Measurements from ENCODE around the gene SAMHD1.
A peak's percentile ranks its signal among the peaks of the same experiment; 100 is the strongest.
"Not testable (repeated sequence)": the region's sequence is repeated elsewhere in the genome, so short reads cannot be mapped to it uniquely, and the experiment has no call there.

SAMHD1 gene

DNA sequence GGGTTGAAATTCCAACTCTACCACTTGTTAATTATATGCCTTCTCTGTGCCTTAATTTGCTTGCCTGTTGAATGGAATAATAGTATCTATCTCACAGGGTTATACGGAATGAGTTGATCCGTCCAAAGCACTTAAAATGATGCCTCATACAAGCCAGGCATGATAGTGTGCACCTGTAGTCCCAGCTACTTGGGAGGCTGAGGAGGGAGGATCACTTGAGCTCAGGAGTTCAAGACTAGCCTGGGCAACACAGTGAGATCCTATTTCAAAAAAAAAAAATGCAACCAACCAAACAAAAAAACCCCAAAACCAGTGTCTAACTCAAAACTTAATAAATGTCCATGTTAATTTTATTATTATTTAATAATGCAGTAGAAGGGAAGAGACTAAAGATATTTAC is 35.3 kb downstream of the SAMHD1 start:
- no peak for DNase-seq (ENCODE audit: low spot score)

DNA sequence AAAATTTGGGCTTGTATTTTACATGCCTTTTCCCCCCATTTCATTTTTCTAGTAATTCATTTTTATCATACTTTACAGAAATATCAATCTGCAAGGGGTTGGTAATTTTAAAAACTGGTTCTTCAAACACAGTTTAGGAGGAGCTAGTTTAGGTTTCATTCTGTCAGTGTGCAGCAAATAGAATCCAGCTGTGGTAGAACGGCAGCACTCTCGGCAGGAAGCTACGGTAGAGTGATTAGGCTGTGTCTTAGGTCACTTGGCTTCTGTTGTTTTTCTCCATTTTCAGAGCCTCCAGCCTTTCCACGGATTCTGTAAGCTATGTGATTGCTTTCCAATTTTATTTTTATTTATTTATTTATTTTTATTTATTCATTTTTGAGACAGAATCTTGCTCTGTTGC is 42.9 kb downstream of the SAMHD1 start:
- peak; percentile 25 for DNase-seq (ENCODE audit: low spot score)

DNA sequence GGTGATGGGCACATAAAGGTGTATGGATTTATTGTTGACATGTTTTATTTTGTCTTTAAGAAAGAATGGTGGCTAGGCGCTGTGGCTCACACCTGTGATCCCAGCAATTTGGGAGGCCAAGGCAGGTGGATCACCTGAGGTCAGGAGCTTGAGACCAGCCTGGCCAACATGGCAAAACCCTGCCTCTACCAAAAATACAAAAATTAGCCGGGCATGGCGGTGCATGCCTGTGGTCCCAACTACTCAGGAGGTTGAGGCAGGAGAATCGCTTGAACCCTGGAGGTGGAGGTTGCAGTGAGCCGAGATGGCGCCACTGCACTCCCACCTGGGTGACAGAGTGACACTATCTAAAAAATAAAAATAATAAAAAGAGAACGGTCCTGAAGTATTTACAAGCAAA is 45.4 kb downstream of the SAMHD1 start:
- DNase-seq (ENCODE audit: low spot score), result not testable (repeated sequence)

DNA sequence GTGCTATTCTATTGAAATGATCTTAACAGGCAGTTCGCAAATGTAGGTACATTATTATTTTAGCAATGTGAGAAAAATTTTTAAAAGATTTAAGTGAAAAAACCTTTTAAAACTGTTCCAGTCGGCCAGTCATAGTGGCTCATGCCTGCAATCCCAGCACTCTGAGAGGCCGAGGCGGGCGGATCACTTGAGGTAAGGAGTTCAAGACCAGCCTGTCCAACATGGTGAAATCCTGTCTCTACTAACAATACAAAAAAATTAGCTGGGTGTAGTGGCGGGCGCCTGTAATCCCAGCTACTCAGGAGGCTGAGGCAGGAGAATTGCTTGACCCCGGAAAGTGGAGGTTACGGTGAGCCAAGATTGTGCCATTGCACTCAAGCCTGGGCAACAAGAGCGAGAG is 45.9 kb downstream of the SAMHD1 start:
- DNase-seq (ENCODE audit: low spot score), result not testable (repeated sequence)

DNA sequence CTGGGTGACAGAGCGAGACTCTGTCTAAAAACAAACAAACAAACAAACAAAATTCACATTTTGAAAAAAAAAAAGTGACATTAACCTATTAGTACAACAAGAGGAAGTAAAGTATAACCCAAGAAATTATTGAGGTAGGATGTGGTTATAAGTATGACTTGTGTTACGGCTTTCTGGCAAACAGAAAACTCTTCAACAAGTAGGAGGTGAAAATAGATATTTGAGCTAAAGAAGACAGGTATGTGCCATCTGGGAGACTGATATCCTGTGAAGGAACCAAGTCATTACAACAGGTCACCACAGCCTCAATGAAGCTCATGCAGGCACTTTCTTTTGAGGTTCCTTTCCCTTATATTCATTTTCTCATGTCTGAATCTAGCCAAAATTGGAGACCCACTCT is 46.8 kb downstream of the SAMHD1 start:
- DNase-seq (ENCODE audit: low spot score), result no peak

DNA sequence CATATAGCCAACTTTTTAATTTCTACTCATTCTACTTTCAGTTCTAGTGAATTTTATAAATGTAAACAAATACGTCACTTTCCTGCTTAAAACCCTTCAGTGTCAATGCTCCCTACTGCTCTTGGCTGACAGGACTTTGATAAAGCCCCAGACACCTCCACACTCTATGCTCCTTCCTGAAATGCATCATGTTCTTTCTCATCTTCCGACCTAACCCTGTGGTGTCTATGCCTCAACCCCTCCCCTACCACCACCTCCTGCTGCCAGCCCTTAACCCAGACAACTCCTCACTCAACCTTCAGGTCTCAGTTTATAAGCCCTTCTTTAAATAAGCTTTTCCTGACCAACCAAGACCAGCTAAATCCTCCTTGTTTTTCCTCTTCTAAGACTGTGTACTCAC is 56.5 kb downstream of the SAMHD1 start:
- no peak for DNase-seq (ENCODE audit: low spot score)

DNA sequence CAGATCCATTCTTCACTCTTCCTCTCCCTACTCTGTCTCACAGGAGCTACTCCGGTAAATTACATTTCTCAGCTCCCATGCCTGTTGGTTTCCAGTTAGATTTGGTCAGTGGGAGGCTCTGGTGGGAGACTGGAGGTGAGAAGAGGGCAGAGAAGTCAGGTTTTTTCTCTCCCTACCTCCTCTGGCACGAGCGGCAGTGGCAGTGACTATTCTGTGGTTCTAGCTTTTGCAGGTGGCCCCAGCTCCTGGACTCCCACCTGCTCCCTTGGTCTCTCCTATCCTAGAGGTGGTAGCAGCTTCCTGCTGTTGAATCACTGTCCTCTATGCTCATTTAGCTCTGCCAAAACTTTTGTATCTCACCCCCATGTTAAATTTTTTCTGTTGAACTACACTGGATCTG is 57.7 kb downstream of the SAMHD1 start:
- no peak for DNase-seq (ENCODE audit: low spot score)

DNA sequence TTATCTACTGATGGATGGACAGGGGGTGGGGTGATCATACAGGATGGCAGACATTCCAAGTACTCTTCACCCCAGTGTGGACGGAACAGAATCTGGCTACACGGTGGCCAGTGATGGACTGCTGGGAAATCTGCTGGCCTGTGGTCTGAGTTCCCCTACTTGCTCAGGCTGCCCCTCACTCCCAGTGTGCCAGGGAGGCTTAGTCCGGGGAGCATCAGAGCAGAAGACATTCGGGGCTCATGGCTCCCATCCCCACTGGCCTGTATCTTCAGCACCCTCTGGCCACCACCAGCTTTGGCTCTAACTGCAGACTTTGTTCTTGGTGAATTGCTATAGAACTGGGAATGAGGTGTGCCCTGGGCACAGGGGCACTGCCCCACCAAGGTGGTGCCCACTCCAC is 60.3 kb downstream of the SAMHD1 start:
- DNase-seq (ENCODE audit: low spot score), result no peak

DNA sequence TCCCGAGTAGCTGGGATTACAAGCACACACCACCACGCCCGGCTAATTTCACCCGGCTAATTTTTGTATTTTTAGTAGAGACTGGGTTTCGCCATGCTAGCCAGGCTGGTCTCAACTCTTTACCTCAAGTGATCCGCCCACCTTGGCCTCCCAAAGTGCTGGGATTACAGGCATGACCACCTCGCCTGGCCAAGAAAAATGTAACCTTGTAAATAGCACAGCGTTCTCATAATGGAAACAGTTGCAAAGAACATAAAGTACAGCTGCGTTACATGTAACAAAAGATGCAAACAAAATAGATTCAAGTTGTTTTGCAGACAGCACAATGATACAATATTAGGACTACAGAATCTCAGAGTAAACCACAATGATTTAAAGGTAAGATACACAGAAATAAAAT is 60.9 kb downstream of the SAMHD1 start:
- DNase-seq (ENCODE audit: low spot score), result no peak

DNA sequence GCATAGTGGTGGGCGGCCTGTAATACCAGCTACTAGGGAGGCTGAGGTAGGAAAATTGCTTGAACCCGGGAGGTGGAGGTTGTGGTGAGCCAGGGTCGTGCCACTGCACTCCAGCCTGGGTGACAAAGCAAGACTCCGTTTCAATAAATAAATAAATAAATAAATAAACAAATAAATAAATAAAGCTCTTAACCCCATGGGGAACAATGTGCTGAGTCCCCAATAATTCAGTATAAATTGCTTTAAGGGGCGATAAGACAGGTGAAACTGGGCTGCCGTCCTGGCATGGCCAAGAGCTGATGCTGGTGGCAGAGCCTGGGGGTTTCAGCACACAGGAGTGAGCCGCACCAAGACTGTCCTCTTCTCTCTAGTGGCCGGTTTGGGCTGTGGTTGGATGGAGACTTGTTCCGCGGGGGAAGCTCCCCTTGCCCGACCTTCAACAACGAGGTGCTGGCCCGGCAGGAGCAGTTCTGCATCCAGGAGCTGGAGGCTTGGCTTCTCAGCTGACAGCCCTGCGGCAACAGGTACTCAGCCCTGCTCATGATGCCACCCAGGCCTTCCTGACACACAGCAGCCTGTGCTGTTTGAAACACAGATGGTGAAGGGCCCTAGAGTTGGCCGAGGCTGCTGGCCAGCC is 62.5 kb downstream of the SAMHD1 start:
- DNase-seq (ENCODE audit: low spot score), result no peak

DNA sequence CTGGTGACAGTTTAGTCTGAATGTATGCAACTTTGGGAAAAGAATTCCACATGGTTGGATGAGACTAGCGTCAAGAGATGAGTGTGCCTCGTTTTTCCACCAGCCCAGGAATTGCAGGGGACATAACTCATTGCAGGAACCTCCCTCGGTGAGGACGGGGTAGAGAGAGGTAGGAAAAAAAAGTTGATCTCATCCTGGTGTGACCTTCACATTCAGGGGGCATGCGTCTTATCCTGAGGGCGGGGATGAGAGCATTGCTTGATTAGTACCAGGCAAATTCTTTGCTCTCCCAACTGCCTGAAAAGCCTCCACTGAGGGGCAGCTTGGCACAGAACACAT is 63.8 kb downstream of the SAMHD1 start:
- peak; percentile 39 for DNase-seq (ENCODE audit: low spot score)

DNA sequence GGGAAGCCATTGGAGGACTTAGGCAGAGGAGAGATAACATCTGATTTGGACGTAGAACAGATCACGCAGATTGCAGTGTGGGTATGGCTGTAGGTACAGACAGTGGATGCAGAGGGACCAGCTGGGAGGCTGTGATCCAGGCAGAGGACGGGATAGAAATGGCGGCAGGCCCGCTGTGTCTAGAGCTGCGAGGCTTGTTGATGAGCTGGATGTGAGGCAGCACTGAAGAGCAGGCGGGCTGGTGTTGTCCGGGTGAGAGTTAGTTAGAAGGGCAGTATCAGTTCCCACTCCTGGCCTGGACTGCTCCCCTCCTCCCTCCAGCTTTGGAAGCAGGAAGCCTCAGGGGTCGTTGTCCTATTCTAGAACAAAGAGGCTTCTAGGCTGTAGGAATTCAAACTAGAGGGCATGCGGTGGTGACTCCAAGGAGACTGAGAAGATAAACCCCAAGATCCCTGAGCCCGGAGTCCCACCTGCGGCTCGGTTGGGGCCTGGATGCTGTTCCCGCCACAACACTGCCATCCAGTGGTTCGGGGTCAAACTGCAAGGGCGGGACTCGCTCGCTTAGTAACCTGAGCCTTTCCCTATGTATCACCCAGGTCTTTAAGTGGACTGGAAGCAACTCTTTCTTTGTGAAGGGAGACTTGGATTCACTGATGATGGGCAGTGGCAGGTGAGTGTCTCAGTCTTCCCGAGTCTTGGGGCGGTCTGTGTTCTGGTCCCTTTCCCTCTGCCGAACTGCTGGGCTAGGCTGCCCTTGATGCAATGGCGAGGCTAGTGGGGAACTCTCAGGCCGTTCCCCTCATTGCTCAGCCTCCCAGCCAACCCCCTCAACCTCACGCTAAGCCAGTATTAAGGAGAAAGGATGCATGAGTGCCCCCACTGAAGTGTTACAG is 64.4 kb downstream of the SAMHD1 start:
- DNase-seq (ENCODE audit: low spot score), result peak; percentile 92

DNA sequence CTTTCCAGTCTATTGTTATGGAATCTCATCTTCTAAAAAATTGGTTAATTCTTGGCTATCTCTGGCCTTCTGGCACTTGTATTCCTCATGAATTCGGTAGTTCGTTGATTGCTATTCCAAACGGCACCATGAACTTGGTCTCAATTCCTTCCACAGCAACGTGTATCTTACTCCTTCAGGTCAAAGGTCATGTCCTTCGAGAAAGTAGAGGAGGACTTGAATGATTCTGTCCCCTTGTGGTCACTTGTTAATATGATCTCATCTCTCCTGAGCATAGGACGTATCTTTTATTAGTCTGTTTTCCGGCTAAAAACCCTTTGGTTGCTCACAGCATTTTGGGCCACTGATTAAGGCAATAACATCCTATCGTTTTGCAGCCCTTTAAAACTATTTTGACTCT is 66.2 kb downstream of the SAMHD1 start:
- no peak for DNase-seq (ENCODE audit: low spot score)

DNA sequence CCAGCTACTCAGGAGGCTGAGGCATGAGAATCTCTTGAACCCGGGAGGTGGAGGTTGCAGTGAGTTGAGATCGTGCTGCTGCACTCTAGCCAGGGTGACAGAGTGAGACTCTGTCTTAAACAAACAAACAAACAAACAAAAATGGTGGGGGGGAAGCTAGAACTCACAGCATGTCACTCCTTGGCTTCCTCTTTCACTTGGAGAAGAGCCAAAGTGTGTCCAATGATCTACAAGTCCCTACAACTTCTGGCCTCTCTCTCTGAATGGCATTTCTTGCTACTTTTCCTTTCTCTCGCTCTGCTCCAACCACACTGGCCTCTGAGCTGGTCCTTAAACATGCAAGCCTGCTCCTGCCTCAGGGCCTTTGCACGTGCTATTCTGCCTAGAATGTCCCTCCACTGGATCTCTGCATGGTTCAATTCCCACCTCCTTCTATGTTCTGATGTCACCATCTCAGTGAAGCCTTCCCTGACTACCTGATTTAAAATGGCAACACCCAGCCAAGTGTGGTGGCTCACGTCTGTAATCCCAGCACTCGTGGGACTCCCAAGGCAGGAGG is 67.5 kb downstream of the SAMHD1 start:
- no peak for DNase-seq (ENCODE audit: low spot score)

DNA sequence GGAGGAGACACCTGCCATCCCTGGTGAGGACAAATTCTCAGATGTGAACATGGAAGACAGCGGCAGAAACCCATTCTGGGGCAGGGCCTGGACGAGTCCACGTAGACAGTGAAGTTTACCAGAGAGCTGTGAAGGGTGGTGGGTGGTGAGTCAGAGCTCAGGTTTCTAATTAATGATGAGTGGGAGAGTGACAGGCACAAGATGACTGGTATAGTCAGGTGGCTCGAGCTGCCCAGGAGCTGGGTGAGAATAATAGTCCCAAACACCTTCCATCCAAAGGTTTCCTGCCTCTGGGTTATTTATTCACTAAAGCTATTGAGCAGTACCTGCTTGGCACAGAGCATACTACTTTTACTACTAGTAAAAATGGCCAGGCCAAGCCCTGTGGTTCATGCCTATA is 69.6 kb downstream of the SAMHD1 start:
- DNase-seq (ENCODE audit: low spot score), result no peak

DNA sequence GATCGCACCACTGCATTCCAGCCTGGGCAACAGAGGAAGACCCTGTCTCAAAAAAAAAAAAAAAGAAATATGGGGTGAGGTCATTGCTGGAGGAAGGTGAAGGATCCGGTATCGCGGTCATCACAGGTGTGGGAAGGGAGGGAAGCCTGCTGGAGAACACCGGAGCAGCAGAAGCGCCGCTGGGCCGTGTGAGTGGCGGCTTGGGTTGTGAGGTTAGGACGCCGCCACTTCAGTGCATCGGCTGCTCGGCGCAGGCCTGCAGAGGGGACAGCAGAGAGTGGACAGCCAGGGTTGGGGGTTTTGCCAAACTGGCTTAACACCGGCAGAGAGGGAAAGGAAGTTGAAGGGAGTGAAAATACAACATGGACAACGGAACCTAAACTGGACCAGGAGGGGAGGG is 70.2 kb downstream of the SAMHD1 start:
- no peak for DNase-seq (ENCODE audit: low spot score)

DNA sequence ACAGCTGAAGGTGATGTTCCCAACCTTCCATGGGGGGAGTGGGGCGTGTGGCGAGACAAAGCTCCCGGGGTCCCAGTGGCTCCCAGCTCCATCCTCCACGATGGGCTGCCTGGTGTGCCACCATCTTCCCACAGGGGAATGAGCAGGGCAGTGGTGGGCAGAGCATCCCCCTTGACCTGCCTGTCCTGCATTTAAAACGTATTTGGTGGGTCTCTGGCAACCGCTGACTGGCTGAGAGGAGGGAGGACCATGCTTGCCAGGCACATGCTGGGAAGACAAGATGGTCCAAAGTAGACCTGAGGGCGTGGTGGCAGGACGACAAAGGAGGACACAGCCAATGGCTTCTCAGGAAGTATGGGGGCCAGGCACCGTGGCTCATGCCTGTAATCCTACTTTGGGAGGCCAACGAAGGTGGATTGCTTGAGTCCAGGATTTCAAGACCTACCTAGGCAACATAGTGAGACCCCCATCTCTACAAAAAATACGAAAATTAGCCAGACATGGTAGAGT is 70.7 kb downstream of the SAMHD1 start:
- no peak for DNase-seq (ENCODE audit: low spot score)

DNA sequence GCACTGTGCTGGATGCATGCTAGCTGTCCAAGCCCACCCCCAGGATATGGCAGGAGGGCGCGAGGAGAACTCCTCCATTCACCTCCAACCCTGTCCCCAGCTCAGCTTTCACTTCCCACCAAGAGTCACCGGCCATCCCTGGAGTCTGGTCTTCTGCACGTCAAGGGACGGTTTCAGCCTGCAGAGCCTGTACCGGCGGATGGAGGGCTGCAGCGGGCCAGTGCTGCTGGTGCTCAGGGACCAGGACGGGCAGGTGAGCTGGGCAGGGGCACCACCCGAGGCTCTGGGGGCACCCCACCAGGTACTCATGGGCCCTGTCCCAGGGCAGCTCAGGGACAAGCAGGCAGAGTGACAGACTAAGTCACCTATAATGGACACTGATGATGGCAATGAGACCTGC is 72.6 kb downstream of the SAMHD1 start:
- DNase-seq (ENCODE audit: low spot score), result no peak

DNA sequence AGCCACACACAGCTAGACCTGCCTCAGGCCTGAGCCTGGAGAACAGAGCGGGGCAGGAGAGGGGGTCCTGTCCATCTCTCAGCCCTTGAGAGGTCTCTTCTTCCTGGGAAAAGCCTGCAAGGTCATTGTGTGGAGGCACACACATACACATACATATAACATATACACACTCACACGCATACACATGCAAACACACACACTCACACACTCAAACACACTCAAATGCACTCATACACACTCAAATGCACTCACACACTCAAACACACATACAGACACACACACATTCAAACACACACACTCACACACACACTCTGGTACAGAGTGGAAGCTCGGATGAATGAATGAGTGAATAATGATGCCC is 75.1 kb downstream of the SAMHD1 start:
- no peak for DNase-seq (ENCODE audit: low spot score)

DNA sequence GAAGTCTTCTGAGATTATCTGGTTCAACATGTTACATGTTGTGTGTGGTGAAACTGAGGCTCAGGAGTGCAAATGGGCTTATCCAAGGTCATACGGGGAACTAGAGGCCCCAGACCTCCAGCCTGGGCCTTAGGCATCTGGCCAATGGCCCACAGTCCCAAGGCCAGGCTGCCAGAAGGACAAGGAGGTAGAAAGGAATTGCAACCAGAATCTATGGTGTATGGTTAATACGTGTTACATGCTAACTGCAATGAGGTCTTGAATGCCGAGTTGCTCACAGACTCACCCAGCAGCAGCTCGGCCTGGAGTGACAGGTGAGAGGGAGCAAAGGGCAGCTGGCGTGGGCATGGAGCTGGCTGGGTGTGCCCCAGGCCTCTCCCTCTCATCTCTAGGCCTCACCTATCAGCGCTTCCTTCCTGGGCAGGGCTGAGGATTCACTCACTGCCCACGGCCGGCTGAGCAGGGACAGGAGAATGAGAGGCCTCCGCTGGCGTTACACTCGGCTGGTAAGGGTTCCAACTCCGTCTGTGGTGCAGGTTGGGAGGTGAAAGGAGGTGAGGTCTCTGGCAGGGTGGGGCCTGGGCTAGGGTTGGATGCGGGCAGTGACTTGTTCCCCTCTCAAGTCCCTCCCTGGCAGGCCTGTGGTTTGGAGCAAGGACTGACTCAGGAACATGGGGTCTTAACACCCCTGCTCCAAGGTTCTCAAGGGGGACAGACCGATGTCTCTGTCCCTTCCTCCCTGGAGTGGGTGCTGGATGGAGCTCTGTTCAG is 75.6 kb downstream of the SAMHD1 start, which contains the start of gene TLDC2:
Gene TLDC2 (plus strand): TSS at position 437 of the 771 bp plus-strand sequence. CDS start 37 bp downstream, at position 474.
- no peak for DNase-seq (ENCODE audit: low spot score)

DNA sequence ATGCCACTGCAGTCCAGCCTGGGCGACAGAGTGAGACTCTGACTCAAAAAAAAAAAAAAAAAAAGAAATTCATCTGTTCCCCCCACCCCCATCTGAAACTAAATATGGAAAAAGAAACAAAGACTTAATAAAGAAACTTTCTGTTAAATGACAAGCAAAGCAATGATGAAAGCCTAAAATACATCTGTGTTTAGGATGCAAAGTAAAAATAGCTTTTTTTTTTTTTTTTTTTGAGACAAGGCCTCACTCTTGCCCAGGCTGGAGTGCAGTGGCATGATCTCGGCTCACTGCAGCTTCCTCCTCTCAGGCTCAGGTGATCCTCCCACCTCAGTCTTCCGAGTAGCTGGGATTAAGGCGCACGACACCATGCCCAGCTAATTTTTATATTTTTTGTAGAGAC is 76.4 kb downstream of the SAMHD1 start:
- DNase-seq (ENCODE audit: low spot score), result not testable (repeated sequence)

DNA sequence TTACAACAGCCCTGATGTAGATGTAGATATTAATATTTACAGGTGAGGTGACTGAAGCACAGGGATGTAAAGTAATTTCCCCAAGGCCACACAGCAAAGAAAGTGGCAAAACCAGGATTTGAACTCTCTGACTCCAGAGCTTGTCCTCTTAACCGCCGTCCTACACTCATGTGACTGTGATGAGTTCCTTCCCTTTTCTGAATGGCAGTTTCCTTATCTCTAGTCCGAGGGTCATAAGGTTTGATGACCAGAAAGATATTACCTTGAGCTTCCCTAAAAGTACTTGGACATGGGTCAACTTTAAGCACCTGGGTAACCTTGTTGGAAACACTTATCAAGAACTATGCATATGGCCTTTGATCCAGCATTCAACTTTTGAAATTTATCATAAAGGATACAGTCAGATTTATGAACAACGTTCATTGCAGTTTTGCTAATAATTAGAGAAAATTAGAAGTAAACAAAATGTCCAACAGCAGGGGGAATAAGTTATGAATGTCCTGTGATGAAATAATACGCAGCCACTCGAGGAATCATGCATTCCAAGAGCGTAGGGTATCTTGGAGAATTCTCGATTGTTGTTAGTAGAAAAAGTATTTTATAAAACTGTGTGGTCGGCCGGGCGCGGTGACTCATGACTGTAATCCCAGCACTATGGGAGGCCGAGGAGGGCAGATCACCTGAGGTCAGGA is 77.9 kb downstream of the SAMHD1 start:
- DNase-seq (ENCODE audit: low spot score), result no peak

Measured in GM03348 (cell line).